DMS153 treated with DMSO at 0.1 percent for 48 hours (cell line): ENCODE data around the gene VWC2.

Experiments used
- DNase-seq: peaks from one replicate; lab custom pipeline; 2025; ENCODE audit not compliant: unreplicated experiment; lab: John Stamatoyannopoulos, UW

Gene VWC2

GRCh38 chr7:49931627-49932026, 158.2 kb downstream of the VWC2 start:
- DNase-seq: no peak

GRCh38 chr7:49937608-49938007, 164.2 kb downstream of the VWC2 start:
- DNase-seq: no peak
